Lower leg skin (tissue), 3 donors: ENCODE data around the gene HAUS7.

Source experiments
- CTCF ChIP-seq, 3 donors: fragments of 450-650 bp; IDR thresholded peaks; one replicate each; pipeline ENCODE4 v1.5.1; 2016; ENCODE audit warnings: antibody characterized with exemption in 3 of 3, mild to moderate bottlenecking in 3 of 3, moderate library complexity in 2 of 3
- POLR2A ChIP-seq, 2 donors: fragments of 450-650 bp; IDR thresholded peaks; one replicate each; pipeline ENCODE4 v1.6.1; 2016 to 2017; ENCODE audit warnings: antibody characterized with exemption in 2 of 2, mild to moderate bottlenecking in 1 of 2, moderate library complexity in 1 of 2

- TF ChIP-seq CTCF (IDR thresholded peaks at IDR 0.05) (no peak), POLR2A (IDR thresholded peaks at IDR 0.05) (no peak)
Measured at GRCh38 chrX:153457136-153457825, 13.1 kb downstream of the HAUS7 start.
